Neural progenitor cell (in vitro differentiated cells): ENCODE results near the gene FRAT1. TPM values are rescaled to one million over a fixed set of nuclear protein-coding genes. Genes with fewer than 3 reads are reported as not detected.

Experiments
- DNase-seq: peaks from one replicate; pipeline ENCODE4 v3.0.0-alpha.2; 2016; ENCODE audit warnings: low spot score
- H2AFZ ChIP-seq: fragments of 200-600 bp; sonication (generic); replicated peaks from 2 replicates; pipeline ENCODE4 v1.6.1; 2016; ENCODE audit warnings: antibody characterized with exemption
- H3F3A ChIP-seq: fragments of 200-600 bp; sonication (generic); 2 replicates; pipeline ENCODE4 v1.6.1; 2016; ENCODE audit warnings: antibody characterized with exemption, low read depth
- H3K27ac ChIP-seq: fragments of 200-600 bp; sonication (generic); 2 replicates; pipeline ENCODE4 v1.5.1; 2016; ENCODE audit warnings: mild to moderate bottlenecking
- H3K27me3 ChIP-seq: fragments of 200-600 bp; sonication (generic); 2 replicates; pipeline ENCODE4 v1.6.1; 2016; ENCODE audit warnings: mild to moderate bottlenecking, moderate library complexity
- H3K36me3 ChIP-seq: fragments of 200-600 bp; sonication (generic); 2 replicates; pipeline ENCODE4 v1.5.1; 2016
- H3K4me1 ChIP-seq: fragments of 200-600 bp; sonication (generic); 2 replicates; pipeline ENCODE4 v1.6.1; 2016; ENCODE audit warnings: mixed run types
- H3K4me2 ChIP-seq: fragments of 200-600 bp; sonication (generic); 2 replicates; pipeline ENCODE4 v1.6.1; 2016
- H3K4me3 ChIP-seq: fragments of 200-600 bp; sonication (generic); 2 replicates; pipeline ENCODE4 v1.5.1; 2016
- H3K79me2 ChIP-seq: fragments of 200-600 bp; sonication (generic); 2 replicates; pipeline ENCODE4 v1.6.1; 2016; ENCODE audit warnings: low read depth
- H3K9ac ChIP-seq: fragments of 200-600 bp; sonication (generic); 2 replicates; pipeline ENCODE4 v1.6.1; 2016
- H3K9me3 ChIP-seq: fragments of 200-600 bp; sonication (generic); 2 replicates; pipeline ENCODE4 v1.5.1; 2016; ENCODE audit warnings: low read depth
- H4K20me1 ChIP-seq: fragments of 200-600 bp; sonication (generic); 2 replicates; pipeline ENCODE4 v1.6.1; 2016; ENCODE audit warnings: low read depth
- H3K27ac Mint-ChIP-seq: 3 replicates; pipeline ENCODE4 v1.8.0; 2021; ENCODE audit warnings: mixed read lengths
- H3K27me3 Mint-ChIP-seq: 2 replicates; pipeline ENCODE4 v1.8.0; 2022; ENCODE audit warnings: low read depth, mild to moderate bottlenecking, inconsistent platforms, moderate library complexity, mixed read lengths; ENCODE audit not compliant: insufficient read depth
- H3K36me3 Mint-ChIP-seq: 3 replicates; pipeline ENCODE4 v1.8.0; 2021; ENCODE audit warnings: mixed read lengths
- H3K4me1 Mint-ChIP-seq: 3 replicates; pipeline ENCODE4 v1.8.0; 2021; ENCODE audit warnings: mixed read lengths
- H3K4me3 Mint-ChIP-seq: 3 replicates; pipeline ENCODE4 v1.8.0; 2021; ENCODE audit warnings: mild to moderate bottlenecking, moderate library complexity, mixed read lengths
- H3K9me3 Mint-ChIP-seq: 3 replicates; pipeline ENCODE4 v1.8.0; 2020; ENCODE audit warnings: mixed read lengths
- CTCF ChIP-seq: fragments of 200-600 bp; sonication (generic); IDR thresholded peaks from 2 replicates; pipeline ENCODE4 v1.5.1; 2017; ENCODE audit warnings: antibody characterized with exemption, mild to moderate bottlenecking
- EZH2 ChIP-seq: fragments of 200-600 bp; sonication (generic); IDR thresholded peaks from 2 replicates; pipeline ENCODE4 v1.6.1; 2017; ENCODE audit warnings: antibody characterized with exemption, mild to moderate bottlenecking, moderate library complexity
- EZH2phosphoT487 ChIP-seq: fragments of 200-600 bp; sonication (generic); IDR thresholded peaks from 2 replicates; pipeline ENCODE4 v1.6.1; 2017; ENCODE audit warnings: antibody characterized with exemption
- total RNA-seq: library from RNA; depleted of rRNA; stranded (reverse); fragments of >200 nt; gene quantifications from 2 replicates; pipeline ENCODE4 v1.2.3, GENCODE V29; 2015; ENCODE audit warnings: low replicate concordance

Gene FRAT1
- total RNA-seq, 1 donor from 2014 or later = 2.0 TPM

- Histone ChIP-seq H3K4me3 (no peak overlapping the region), H3K4me1 (no peaks in the 10 kb centered on the region), H3K27ac (no peak overlapping the region), H3K9ac (no peak overlapping the region), H3K27me3 (no peaks in the 10 kb centered on the region), H3K79me2 (no peaks in the 10 kb centered on the region), H3F3A (no peaks in the 10 kb centered on the region), H3K36me3 (no peaks in the 10 kb centered on the region), H3K9me3 (no peaks in the 10 kb centered on the region), H3K4me2 (no peak overlapping the region), H4K20me1 (no peaks in the 10 kb centered on the region), H2AFZ (no peak overlapping the region)
- Mint-ChIP-seq H3K27me3 (peaks cover 5% of the 10 kb centered on the region), H3K36me3 (peaks cover 17% of the 10 kb centered on the region), H3K4me3 (no peak overlapping the region), H3K27ac (peak overlapping the region; percentile 76), H3K9me3 (no peaks in the 10 kb centered on the region), H3K4me1 (no peaks in the 10 kb centered on the region)
- TF ChIP-seq EZH2phosphoT487 = no peak
- TF ChIP-seq EZH2 = no peak
- TF ChIP-seq CTCF = no peak
- no peak for DNase-seq
Observed at GRCh38 chr10:97360705-97361536, 41.9 kb downstream of the FRAT1 start.

GRCh38 chr10:97361537-97361901 lies 42.4 kb downstream of the FRAT1 start:
- Histone ChIP-seq H2AFZ (no peak overlapping the region), H3K36me3 (no peaks in the 10 kb centered on the region), H3F3A (no peaks in the 10 kb centered on the region), H4K20me1 (no peaks in the 10 kb centered on the region), H3K9ac (no peak overlapping the region), H3K4me2 (no peak overlapping the region), H3K27me3 (no peaks in the 10 kb centered on the region), H3K27ac (no peak overlapping the region), H3K79me2 (no peaks in the 10 kb centered on the region), H3K9me3 (no peaks in the 10 kb centered on the region), H3K4me1 (no peaks in the 10 kb centered on the region), H3K4me3 (no peak overlapping the region)
- H3K27me3 Mint-ChIP-seq = peaks cover 2% of the 10 kb centered on the region
- DNase-seq = no peak
- no peak overlapping the region for H3K27ac Mint-ChIP-seq
- TF ChIP-seq EZH2phosphoT487 (no peak), CTCF (no peak), EZH2 (no peak)
- H3K9me3 Mint-ChIP-seq = no peaks in the 10 kb centered on the region
- peaks cover 13% of the 10 kb centered on the region for H3K36me3 Mint-ChIP-seq
- H3K4me3 Mint-ChIP-seq = no peak overlapping the region
- no peaks in the 10 kb centered on the region for H3K4me1 Mint-ChIP-seq

GRCh38 chr10:97362310-97363033 lies 43.4 kb downstream of the FRAT1 start:
- Mint-ChIP-seq H3K4me1 (no peaks in the 10 kb centered on the region), H3K4me3 (no peak overlapping the region), H3K9me3 (no peaks in the 10 kb centered on the region), H3K36me3 (peaks cover 12% of the 10 kb centered on the region), H3K27ac (peak overlapping the region; percentile 35), H3K27me3 (peaks cover 2% of the 10 kb centered on the region)
- no peak overlapping the region for H3K9ac ChIP-seq
- no peaks in the 10 kb centered on the region for H3K36me3 ChIP-seq
- H3K4me3 ChIP-seq = no peak overlapping the region
- no peaks in the 10 kb centered on the region for H4K20me1 ChIP-seq
- no peaks in the 10 kb centered on the region for H3K79me2 ChIP-seq
- no peaks in the 10 kb centered on the region for H3K4me1 ChIP-seq
- no peaks in the 10 kb centered on the region for H3K27me3 ChIP-seq
- no peak overlapping the region for H3K4me2 ChIP-seq
- no peak overlapping the region for H2AFZ ChIP-seq
- TF ChIP-seq EZH2 = no peak
- no peak for TF ChIP-seq EZH2phosphoT487
- TF ChIP-seq CTCF = no peak
- H3K27ac ChIP-seq = no peak overlapping the region
- H3F3A ChIP-seq = no peaks in the 10 kb centered on the region
- no peaks in the 10 kb centered on the region for H3K9me3 ChIP-seq
- DNase-seq = no peak
